Peyer's patch (tissue), 4 donors: ENCODE data around the gene SLC6A9. TPM values are rescaled to one million over a fixed set of nuclear protein-coding genes. Genes with fewer than 3 reads are reported as not detected.
A peak's percentile ranks its signal among the peaks of the same experiment; 100 is the strongest.

Experiments
- DNase-seq, 3 donors: peaks; one replicate each; pipeline ENCODE4 v3.0.0-alpha.2; 2017 to 2019
- H3K27ac ChIP-seq, 4 donors: fragments of 200-600 bp; sonication (generic); one replicate each; pipeline ENCODE4 v1.5.1; 2016 to 2019
- H3K27me3 ChIP-seq, 2 donors: fragments of 200-600 bp; sonication (generic); one replicate each; pipeline ENCODE4 v1.5.1; 2019
- H3K36me3 ChIP-seq, 3 donors: fragments of 200-600 bp; sonication (generic); one replicate each; pipeline ENCODE4 v1.5.1; 2016 to 2019
- H3K4me1 ChIP-seq, 4 donors: fragments of 200-600 bp; sonication (generic); one replicate each; pipeline ENCODE4 v1.5.1; 2016 to 2019
- H3K4me3 ChIP-seq, 4 donors: fragments of 200-600 bp; sonication (generic); 1 replicate in 3 of 4; 2 replicates in 1 of 4; pipeline ENCODE4 v1.5.1; 2016 to 2019; ENCODE audit warnings: mild to moderate bottlenecking in 1 of 4
- H3K9me3 ChIP-seq, 4 donors: fragments of 200-600 bp; sonication (generic); one replicate each; pipeline ENCODE4 v1.5.1; 2016 to 2019; ENCODE audit warnings: mild to moderate bottlenecking in 1 of 4
- POLR2A ChIP-seq, 2 donors: fragments of 450-650 bp; IDR thresholded peaks; one replicate each; pipeline ENCODE4 v1.5.1; 2017; ENCODE audit warnings: antibody characterized with exemption in 2 of 2, mild to moderate bottlenecking in 2 of 2, moderate library complexity in 2 of 2
- total RNA-seq, 4 donors: library from RNA; depleted of rRNA; stranded (reverse); fragments of >200 nt; gene quantifications; one replicate each; pipeline ENCODE4 v1.1.0, GENCODE V29; 2016
- TF ChIP-seq, protein P1 (sequence below), 6 experiments: fragments of 450-650 bp in 4 of 6; fragments of 200-600 bp in 2 of 6; sonication (generic) in 1 of 6; IDR thresholded peaks; one replicate each; pipeline ENCODE4 v1.5.1; 2017 to 2019; ENCODE audit warnings: antibody characterized with exemption in 6 of 6, mild to moderate bottlenecking in 3 of 6, moderate library complexity in 1 of 6

Gene SLC6A9
- total RNA-seq, 4 donors from 2014 or later = 8.8 to 19.0 (median 11.5) TPM

DNA sequence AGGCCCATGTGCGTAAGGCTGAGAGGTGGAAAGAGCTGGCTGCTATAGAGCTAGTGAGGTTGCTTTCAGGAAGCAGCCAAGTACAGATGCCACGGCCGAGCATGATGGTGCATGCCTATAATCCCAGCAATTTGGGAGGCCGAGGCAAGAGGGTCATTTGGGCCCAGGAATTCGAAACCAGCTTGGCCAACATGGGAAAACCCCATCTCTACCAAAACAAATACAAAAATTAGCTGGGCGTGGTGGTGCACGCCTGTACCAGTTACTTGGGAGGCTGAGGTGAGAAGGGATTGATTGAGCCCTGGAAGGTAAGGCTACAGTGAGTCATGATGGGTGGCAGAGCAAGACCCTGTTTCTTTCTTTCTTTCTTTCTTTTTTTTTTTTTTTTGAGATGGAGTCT lies 37.2 kb downstream of the SLC6A9 start:
- Histone ChIP-seq H3K4me1 (peaks cover 0 to 24% (median 4%) of the 10 kb centered on the region in 4 donors), H3K36me3 (no peaks in the 10 kb centered on the region)

DNA sequence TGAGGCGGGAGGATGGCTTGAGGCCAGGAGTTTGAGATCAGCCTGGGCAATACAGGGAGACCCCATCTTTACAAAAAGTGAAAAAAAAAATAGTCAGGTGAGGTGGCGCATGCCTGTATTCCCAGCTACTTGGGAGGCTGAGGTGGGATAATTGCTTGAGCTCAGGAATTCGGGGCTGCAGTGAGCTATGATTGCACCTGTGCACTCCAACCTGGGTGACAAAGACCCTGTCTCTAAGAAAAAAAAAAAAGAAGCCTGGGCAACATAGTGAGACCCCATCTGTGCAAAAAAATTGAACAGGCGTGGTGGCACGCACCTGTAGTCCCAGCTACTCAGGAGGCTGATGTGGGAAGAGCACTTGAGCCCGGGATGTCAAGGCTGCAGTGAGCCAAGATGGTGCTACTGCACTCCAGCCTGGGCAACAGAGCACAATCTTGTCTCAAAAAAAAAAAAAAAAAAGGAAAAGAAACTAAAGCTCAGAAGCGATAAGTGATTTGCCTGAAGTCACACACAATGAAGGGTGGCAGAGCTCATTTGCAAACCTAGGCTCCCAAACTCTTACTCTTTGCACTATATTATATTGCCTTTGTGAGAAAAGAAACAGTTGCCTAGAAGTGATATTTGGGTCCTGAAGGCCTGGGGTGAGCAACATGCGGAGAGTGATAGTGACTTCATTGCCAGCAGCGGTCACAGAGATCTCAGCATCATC lies 37.9 kb downstream of the SLC6A9 start:
- Histone ChIP-seq H3K4me1 (peaks cover 0 to 24% (median 4%) of the 10 kb centered on the region in 4 donors), H3K4me3 (no peak overlapping the region), H3K9me3 (no peaks in the 10 kb centered on the region), H3K27me3 (no peaks in the 10 kb centered on the region), H3K27ac (no peak overlapping the region), H3K36me3 (no peaks in the 10 kb centered on the region)
- DNase-seq = no peak
- TF ChIP-seq, protein P1, sequence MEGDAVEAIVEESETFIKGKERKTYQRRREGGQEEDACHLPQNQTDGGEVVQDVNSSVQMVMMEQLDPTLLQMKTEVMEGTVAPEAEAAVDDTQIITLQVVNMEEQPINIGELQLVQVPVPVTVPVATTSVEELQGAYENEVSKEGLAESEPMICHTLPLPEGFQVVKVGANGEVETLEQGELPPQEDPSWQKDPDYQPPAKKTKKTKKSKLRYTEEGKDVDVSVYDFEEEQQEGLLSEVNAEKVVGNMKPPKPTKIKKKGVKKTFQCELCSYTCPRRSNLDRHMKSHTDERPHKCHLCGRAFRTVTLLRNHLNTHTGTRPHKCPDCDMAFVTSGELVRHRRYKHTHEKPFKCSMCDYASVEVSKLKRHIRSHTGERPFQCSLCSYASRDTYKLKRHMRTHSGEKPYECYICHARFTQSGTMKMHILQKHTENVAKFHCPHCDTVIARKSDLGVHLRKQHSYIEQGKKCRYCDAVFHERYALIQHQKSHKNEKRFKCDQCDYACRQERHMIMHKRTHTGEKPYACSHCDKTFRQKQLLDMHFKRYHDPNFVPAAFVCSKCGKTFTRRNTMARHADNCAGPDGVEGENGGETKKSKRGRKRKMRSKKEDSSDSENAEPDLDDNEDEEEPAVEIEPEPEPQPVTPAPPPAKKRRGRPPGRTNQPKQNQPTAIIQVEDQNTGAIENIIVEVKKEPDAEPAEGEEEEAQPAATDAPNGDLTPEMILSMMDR (IDR thresholded peaks at IDR 0.05) = no peak
- TF ChIP-seq POLR2A (IDR thresholded peaks at IDR 0.05) = no peak

More for the DNA sequence above, 37.2 kb downstream of the SLC6A9 start:
- no peak for DNase-seq
- H3K27me3 ChIP-seq = no peaks in the 10 kb centered on the region
- H3K4me3 ChIP-seq = no peak overlapping the region
- TF ChIP-seq, protein P1 (IDR thresholded peaks at IDR 0.05) = no peak
- no peak for TF ChIP-seq POLR2A (IDR thresholded peaks at IDR 0.05)
- no peak overlapping the region for H3K27ac ChIP-seq
- H3K9me3 ChIP-seq = no peaks in the 10 kb centered on the region

DNA sequence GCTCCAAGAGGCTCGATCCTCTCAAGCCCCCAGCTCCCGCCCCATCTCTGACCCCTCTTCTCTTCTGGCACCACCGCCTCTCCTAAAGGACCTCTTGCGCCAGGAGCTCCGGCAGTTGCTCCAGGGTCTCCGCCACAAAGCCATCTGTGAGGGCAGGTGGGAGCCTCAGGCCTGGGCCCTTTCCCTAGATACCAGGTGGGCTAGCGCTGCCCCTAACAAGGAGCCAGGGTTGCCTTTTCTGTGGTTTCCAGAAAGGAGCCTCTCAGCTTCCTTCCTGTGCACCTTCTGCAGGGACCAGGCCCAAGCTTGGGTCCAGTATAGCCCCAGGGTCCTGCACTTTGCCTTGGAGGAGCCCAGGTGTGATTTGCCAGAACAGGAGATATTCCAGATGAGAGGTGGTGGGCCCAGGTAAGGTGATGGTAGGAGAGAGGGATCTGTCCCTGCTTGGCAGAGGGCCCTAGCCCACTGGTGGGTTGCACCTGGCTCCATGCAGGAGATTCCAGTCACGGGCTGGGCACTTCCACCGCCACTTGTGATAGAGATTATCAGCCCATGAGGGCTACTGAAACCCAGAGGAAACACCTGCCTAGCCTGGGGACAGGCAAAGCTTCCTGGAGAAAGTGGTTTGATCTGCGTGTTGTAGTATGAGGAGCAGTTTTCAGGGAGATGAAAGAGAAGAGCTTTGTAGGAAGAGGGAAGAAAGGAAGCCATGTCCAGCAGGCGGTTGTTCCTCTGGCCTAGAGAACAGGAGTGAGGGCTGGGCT lies 38.8 kb downstream of the SLC6A9 start:
- no peak for TF ChIP-seq POLR2A (IDR thresholded peaks at IDR 0.05)
- TF ChIP-seq, protein P1 (IDR thresholded peaks at IDR 0.05) = no peak
- Histone ChIP-seq H3K4me3 (peak overlapping the region; percentile 52 to 81 (median 60)), H3K4me1 (peaks cover 0 to 22% (median 4%) of the 10 kb centered on the region in 4 donors), H3K9me3 (no peaks in the 10 kb centered on the region), H3K27me3 (no peaks in the 10 kb centered on the region), H3K27ac (peak overlapping the region in 3 of 4 donors; percentile 73 to 82 (median 81)), H3K36me3 (no peaks in the 10 kb centered on the region)
- DNase-seq = no peak

DNA sequence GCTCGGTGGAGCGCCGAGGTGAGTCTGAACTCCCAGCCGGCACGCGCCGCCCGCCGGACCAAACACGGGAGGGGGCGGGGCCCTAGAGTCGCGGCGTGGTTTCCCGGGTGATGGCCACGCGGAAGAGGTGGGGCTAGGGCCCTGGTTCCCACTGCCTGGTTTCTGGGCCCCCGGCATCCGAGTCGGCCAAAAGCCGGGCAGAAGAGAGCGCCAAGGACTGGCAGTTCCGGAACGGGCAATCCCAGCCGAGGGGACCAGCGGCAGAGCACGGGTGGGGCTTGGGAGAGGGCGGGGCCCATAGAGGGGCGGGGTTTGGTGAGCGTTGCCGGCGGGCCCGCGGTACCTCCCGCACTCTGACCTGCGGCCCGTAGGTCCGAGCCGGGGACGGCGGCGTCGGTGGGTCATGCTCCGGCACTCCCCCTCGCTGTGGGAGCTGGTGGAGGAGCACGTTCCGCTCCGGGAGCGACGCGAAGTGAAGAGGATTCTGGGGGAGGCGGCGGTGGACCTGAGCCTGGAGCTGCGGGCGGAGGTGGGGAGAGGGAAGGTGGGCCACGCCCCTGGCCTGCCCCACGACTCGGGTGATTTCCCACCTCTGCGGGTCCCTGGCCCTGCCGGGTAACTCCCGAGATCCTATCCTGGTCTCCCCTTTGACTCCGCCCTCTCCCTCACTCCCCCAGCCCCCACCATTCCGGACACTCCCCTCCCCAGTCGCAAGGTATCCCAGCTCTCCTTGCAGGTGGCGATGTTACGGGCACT lies 39.6 kb downstream of the SLC6A9 start, which contains the start of gene CCDC24:
Gene CCDC24, plus strand, starts transcription at position 124 of the 756 bp plus-strand sequence. Its CDS starts 280 bp downstream, at position 404.
- H3K4me3 ChIP-seq = peak within 1 kb of the TSS; percentile 52 to 81 (median 60)
- no peaks in the 10 kb centered on the region for H3K27me3 ChIP-seq
- TF ChIP-seq, protein P1 (IDR thresholded peaks at IDR 0.05) = peak in 2 of 6 experiments; percentile 19 to 23
- TF ChIP-seq POLR2A (IDR thresholded peaks at IDR 0.05) = peak in 1 of 2 donors; percentile 44
- no peaks in the 10 kb centered on the region for H3K9me3 ChIP-seq
- H3K36me3 ChIP-seq = no peaks in the 10 kb centered on the region
- H3K4me1 ChIP-seq = peaks cover 0 to 17% (median 4%) of the 10 kb centered on the region in 4 donors
- peak; percentile 85 to 94 (median 92) for DNase-seq
- H3K27ac ChIP-seq = peak within 1 kb of the TSS; percentile 61 to 82 (median 77)

DNA sequence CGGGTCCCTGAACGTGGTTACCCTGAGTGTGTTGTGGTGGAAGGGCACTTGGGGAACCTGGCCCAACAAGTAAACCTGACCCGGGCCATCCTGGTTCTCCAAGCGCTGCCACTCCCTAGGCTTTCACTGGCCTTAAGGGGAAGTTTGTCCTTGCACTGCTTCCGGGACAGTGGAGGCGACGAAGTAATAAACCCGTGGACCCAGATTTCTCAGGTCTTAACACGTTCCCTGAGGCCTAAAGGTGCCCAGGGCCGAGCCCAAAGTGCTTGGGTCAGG lies 40.1 kb downstream of the SLC6A9 start:
- Histone ChIP-seq H3K36me3 (no peaks in the 10 kb centered on the region), H3K27me3 (no peaks in the 10 kb centered on the region), H3K4me1 (peaks cover 0 to 17% (median 4%) of the 10 kb centered on the region in 4 donors), H3K9me3 (no peaks in the 10 kb centered on the region), H3K27ac (peak overlapping the region; percentile 61 to 82 (median 77)), H3K4me3 (peak overlapping the region; percentile 52 to 81 (median 60))
- TF ChIP-seq, protein P1 (IDR thresholded peaks at IDR 0.05) = no peak
- peak in 1 of 2 donors; percentile 31 for TF ChIP-seq POLR2A (IDR thresholded peaks at IDR 0.05)
- DNase-seq = no peak
